K562 (cell line): Measurements from ENCODE around the gene TMPRSS5. TPM values are rescaled to one million over a fixed set of nuclear protein-coding genes. Genes with fewer than 3 reads are reported as not detected.

ENCODE experiments used
- AFF4 ChIP-seq: sonication (generic); formaldehyde crosslinking; IDR thresholded peaks from 2 replicates; pipeline ENCODE4 v1.8.0; 2023; ENCODE audit warnings: mild to moderate bottlenecking, missing genetic modification reagents
- GTF2E2 ChIP-seq: fragments of 200-800 bp; sonication (Bioruptor generic); IDR thresholded peaks from 2 replicates; pipeline ENCODE4 v1.6.1; 2016; ENCODE audit warnings: missing genetic modification characterization, missing compliant biosample characterization
- GTF3C2 ChIP-seq: IDR thresholded peaks from 3 replicates; pipeline ENCODE4 v1.6.1; 2011; ENCODE audit warnings: borderline replicate concordance, mild to moderate bottlenecking, moderate library complexity; ENCODE audit not compliant: insufficient read length; ENCODE audit errors: extremely low read depth
- NCOA2 ChIP-seq, 2 experiments: fragments of 450-650 bp; IDR thresholded peaks; 2 replicates each; pipeline ENCODE4 v1.6.1; 2018; ENCODE audit warnings: mild to moderate bottlenecking in 2 of 2, moderate library complexity in 1 of 2; ENCODE audit not compliant: partially characterized antibody in 2 of 2
- PML ChIP-seq: IDR thresholded peaks from 2 replicates; pipeline ENCODE4 v1.6.1; 2012; ENCODE audit warnings: low read length, inconsistent platforms
- PYGO2 ChIP-seq: fragments of 450-650 bp; IDR thresholded peaks from 2 replicates; pipeline ENCODE4 v1.6.1; 2016; ENCODE audit warnings: mild to moderate bottlenecking, missing genetic modification characterization, moderate library complexity, missing compliant biosample characterization
- TFE3 ChIP-seq: fragments of 450-650 bp; formaldehyde crosslinking; IDR thresholded peaks from 2 replicates; pipeline ENCODE4 v1.4.0; 2020; ENCODE audit warnings: mild to moderate bottlenecking, mixed read lengths
- ZNF431 ChIP-seq: sonication (generic); formaldehyde crosslinking; IDR thresholded peaks from 2 replicates; pipeline ENCODE4 v1.8.0; 2022; ENCODE audit warnings: mild to moderate bottlenecking, missing genetic modification reagents
- ZNF785 ChIP-seq: fragments of 250-450 bp; sonication (Bioruptor Pico); IDR thresholded peaks from 2 replicates; pipeline ENCODE4 v1.4.0; 2020; ENCODE audit warnings: mild to moderate bottlenecking
- polyA plus RNA-seq, 8 experiments: library from polyadenylated mRNA; depleted of rRNA in 4 of 8; stranded (reverse) in 5 of 8; unstranded in 3 of 8; fragments of >200 nt; fragmentation: Nextera tagmentation in 2 of 8; fragmentation: Illumina TruSeq in 1 of 8; extraction: Ambion mirVana in 2 of 8; extraction: Trizol in 1 of 8; gene quantifications; 2 replicates each; pipeline versions ENCODE4 v1.2.1 to v1.2.3, GENCODE V29; 2011 to 2014; ENCODE audit warnings: inconsistent platforms in 1 of 8, missing spikeins in 1 of 8
- total RNA-seq, 7 experiments: library from RNA; depleted of rRNA in 6 of 7; stranded (reverse); fragments of >200 nt in 6 of 7; fragmentation: Illumina TruSeq in 2 of 7; extraction: Trizol in 2 of 7; gene quantifications; 2 replicates each; pipeline versions ENCODE4 v1.2.1 to v1.2.3, GENCODE V29; 2011 to 2021; ENCODE audit warnings: low replicate concordance in 1 of 7

The TMPRSS5 gene
- total and polyA plus RNA-seq, 9 of the 15 experiments (the other 6 are each of a cell fraction or from before 2014, with no cell fraction given): 0.07 to 0.49 (median 0.17) TPM; not detected in 1

- TF ChIP-seq PML (no peak), ZNF785 (CRISPR knock-in tag) (no peak), PYGO2 (tag) (no peak), NCOA2 (IDR thresholded peaks at IDR 0.05; ENCODE audit: partially characterized antibody in 2 of 2) (no peak), TFE3 (no peak), GTF3C2 (no peak), AFF4 (no peak), ZNF431 (no peak), GTF2E2 (tag) (no peak)
- TF ChIP-seq, all 486 proteins: peak for 70
Measured at GRCh38 chr11:113664069-113664980, 41.8 kb downstream of the TMPRSS5 start (continued).
